Suprapubic skin (tissue), 3 donors: Measurements from ENCODE around the gene PPP2R2B.

Experiments
- POLR2A ChIP-seq, 2 donors: fragments of 450-650 bp; IDR thresholded peaks; one replicate each; pipeline ENCODE4 v1.6.1; 2017; ENCODE audit warnings: antibody characterized with exemption in 2 of 2, mild to moderate bottlenecking in 2 of 2, moderate library complexity in 2 of 2
- TF ChIP-seq, protein P1 (sequence below), 2 donors: fragments of 200-600 bp in 1 of 2; fragments of 450-650 bp in 1 of 2; sonication (generic) in 1 of 2; IDR thresholded peaks; one replicate each; pipeline ENCODE4 v1.5.1; 2016 to 2019; ENCODE audit warnings: antibody characterized with exemption in 2 of 2, mild to moderate bottlenecking in 1 of 2, moderate library complexity in 1 of 2

DNA sequence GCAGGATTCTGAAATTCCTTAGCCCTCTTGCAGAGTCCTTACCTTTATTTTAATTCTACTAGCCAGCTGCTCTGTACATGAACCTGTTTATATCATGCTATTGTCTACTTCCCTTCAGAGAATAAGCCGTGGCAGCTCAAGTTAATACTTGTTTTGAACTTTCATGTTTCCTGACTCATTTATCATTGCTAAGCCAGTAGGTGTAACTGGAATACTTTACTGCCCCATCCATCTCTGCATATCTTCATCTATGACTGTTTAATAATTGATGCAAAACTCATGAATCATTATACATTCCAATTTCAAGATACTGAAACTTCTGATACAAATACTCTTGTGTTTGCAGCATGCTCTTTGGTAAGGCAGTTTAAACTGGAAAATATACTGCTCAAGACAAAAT, 174.7 kb downstream of the PPP2R2B start:
- TF ChIP-seq POLR2A (IDR thresholded peaks at IDR 0.05): no peak
- TF ChIP-seq, protein P1, sequence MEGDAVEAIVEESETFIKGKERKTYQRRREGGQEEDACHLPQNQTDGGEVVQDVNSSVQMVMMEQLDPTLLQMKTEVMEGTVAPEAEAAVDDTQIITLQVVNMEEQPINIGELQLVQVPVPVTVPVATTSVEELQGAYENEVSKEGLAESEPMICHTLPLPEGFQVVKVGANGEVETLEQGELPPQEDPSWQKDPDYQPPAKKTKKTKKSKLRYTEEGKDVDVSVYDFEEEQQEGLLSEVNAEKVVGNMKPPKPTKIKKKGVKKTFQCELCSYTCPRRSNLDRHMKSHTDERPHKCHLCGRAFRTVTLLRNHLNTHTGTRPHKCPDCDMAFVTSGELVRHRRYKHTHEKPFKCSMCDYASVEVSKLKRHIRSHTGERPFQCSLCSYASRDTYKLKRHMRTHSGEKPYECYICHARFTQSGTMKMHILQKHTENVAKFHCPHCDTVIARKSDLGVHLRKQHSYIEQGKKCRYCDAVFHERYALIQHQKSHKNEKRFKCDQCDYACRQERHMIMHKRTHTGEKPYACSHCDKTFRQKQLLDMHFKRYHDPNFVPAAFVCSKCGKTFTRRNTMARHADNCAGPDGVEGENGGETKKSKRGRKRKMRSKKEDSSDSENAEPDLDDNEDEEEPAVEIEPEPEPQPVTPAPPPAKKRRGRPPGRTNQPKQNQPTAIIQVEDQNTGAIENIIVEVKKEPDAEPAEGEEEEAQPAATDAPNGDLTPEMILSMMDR (IDR thresholded peaks at IDR 0.05): no peak
